Prostate gland (tissue), 2 donors: ENCODE data around the gene XPO6. TPM values are rescaled to one million over a fixed set of nuclear protein-coding genes. Genes with fewer than 3 reads are reported as not detected.

ENCODE experiments used
- DNase-seq: peaks from one replicate; pipeline ENCODE4 v3.0.0-alpha.2; 2019; ENCODE audit warnings: low spot score
- H3K27ac ChIP-seq, 2 donors: fragments of 200-600 bp; sonication (generic); 2 replicates each; pipeline ENCODE4 v1.5.1; 2017 to 2019
- H3K27me3 ChIP-seq: fragments of 200-600 bp; sonication (generic); replicated peaks from 2 replicates; pipeline ENCODE4 v1.5.1; 2019; ENCODE audit not compliant: insufficient read depth
- H3K36me3 ChIP-seq, 2 donors: fragments of 200-600 bp; sonication (generic); 1 replicate in 1 of 2; 2 replicates in 1 of 2; pipeline versions ENCODE4 v1.5.1 to v1.8.1; 2017 to 2019
- H3K4me1 ChIP-seq: fragments of 200-600 bp; sonication (generic); replicated peaks from 2 replicates; pipeline ENCODE4 v1.5.1; 2019
- H3K4me3 ChIP-seq, 2 donors: fragments of 200-600 bp; sonication (generic); 2 replicates each; pipeline ENCODE4 v1.5.1; 2017 to 2019
- H3K9me3 ChIP-seq: fragments of 200-600 bp; sonication (generic); 2 replicates; pipeline ENCODE4 v1.5.1; 2017
- POLR2A ChIP-seq: fragments of 450-650 bp; IDR thresholded peaks from one replicate; pipeline ENCODE4 v1.6.1; 2016; ENCODE audit warnings: antibody characterized with exemption, mild to moderate bottlenecking
- POLR2AphosphoS5 ChIP-seq: sonication (generic); formaldehyde crosslinking; IDR thresholded peaks from one replicate; pipeline ENCODE4 v1.6.1; 2017; ENCODE audit warnings: antibody characterized with exemption
- WGBS: methylation state at CpG from one replicate; pipeline ENCODE4 v1.1.5; 2018; 5-methylcytosine and 5-hydroxymethylcytosine counted together
- intact Hi-C: fragments of 100-400 bp; cut with DNase I; formaldehyde crosslinking; loops from one replicate; pipeline ENCODE4 v1.14.2; 2022
- total RNA-seq, 2 donors: library from RNA; depleted of rRNA; stranded (reverse); fragments of >200 nt; gene quantifications; one replicate each; pipeline ENCODE4 v1.1.0, GENCODE V29; 2016
- TF ChIP-seq, protein P1 (sequence below), 4 experiments: fragments of 200-600 bp in 2 of 4; fragments of 450-650 bp in 2 of 4; sonication (generic) in 2 of 4; IDR thresholded peaks; 1 replicate in 3 of 4; 2 replicates in 1 of 4; pipeline ENCODE4 v1.5.1; 2016 to 2019; ENCODE audit warnings: antibody characterized with exemption in 4 of 4, mild to moderate bottlenecking in 2 of 4, moderate library complexity in 2 of 4

Gene XPO6
- total RNA-seq, 2 donors from 2014 or later, result 51.1 to 145 TPM

DNA sequence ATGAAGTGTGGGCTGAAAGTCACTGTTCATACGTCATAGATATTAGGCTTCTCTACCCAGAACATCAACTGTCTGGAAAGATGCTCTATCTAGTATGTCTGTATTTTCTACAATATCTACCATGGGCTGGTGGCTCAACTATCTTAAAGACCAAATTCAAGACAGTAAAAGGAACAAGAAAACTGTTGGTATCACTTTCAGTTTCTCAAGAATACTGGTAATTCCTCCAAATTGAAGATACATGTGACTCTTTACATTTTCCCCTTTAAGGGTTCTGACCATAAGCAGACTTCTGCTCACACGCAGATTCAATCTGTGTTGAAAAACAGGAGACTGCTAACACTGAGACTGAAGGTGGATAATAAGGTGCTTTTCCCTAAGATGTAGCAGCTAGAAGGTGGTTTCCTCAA lies 24.2 kb downstream of the XPO6 start:
- Histone ChIP-seq H3K4me1 (no peaks in the 10 kb centered on the region), H3K4me3 (no peak overlapping the region), H3K36me3 (no peaks in the 10 kb centered on the region), H3K27ac (no peak overlapping the region), H3K9me3 (no peaks in the 10 kb centered on the region), H3K27me3 (no peaks in the 10 kb centered on the region)
- intact Hi-C loops, result no loop called here
- TF ChIP-seq POLR2AphosphoS5 (no peak), POLR2A (no peak)
- TF ChIP-seq, protein P1, sequence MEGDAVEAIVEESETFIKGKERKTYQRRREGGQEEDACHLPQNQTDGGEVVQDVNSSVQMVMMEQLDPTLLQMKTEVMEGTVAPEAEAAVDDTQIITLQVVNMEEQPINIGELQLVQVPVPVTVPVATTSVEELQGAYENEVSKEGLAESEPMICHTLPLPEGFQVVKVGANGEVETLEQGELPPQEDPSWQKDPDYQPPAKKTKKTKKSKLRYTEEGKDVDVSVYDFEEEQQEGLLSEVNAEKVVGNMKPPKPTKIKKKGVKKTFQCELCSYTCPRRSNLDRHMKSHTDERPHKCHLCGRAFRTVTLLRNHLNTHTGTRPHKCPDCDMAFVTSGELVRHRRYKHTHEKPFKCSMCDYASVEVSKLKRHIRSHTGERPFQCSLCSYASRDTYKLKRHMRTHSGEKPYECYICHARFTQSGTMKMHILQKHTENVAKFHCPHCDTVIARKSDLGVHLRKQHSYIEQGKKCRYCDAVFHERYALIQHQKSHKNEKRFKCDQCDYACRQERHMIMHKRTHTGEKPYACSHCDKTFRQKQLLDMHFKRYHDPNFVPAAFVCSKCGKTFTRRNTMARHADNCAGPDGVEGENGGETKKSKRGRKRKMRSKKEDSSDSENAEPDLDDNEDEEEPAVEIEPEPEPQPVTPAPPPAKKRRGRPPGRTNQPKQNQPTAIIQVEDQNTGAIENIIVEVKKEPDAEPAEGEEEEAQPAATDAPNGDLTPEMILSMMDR (IDR thresholded peaks at IDR 0.05), result no peak
- 86% methylated on average over 2 of the region's 2 CpGs for WGBS
- DNase-seq, result no peak

GRCh38 chr16:28186752-28187151 lies 25.0 kb downstream of the XPO6 start:
- intact Hi-C loops, result no loop called here
- WGBS, result 92% methylated on average over 4 of the region's 4 CpGs
- Histone ChIP-seq H3K27ac (no peak overlapping the region), H3K4me3 (no peak overlapping the region), H3K9me3 (no peaks in the 10 kb centered on the region), H3K27me3 (no peaks in the 10 kb centered on the region), H3K36me3 (no peaks in the 10 kb centered on the region), H3K4me1 (peaks cover 2% of the 10 kb centered on the region)
- TF ChIP-seq, protein P1 (IDR thresholded peaks at IDR 0.05), result no peak
- TF ChIP-seq POLR2AphosphoS5 (no peak), POLR2A (no peak)
- no peak for DNase-seq

- Histone ChIP-seq H3K27ac (no peak overlapping the region), H3K9me3 (no peaks in the 10 kb centered on the region), H3K4me3 (no peak overlapping the region), H3K36me3 (no peaks in the 10 kb centered on the region), H3K27me3 (no peaks in the 10 kb centered on the region), H3K4me1 (peaks cover 5% of the 10 kb centered on the region)
- DNase-seq, result no peak
- TF ChIP-seq POLR2A (no peak), POLR2AphosphoS5 (no peak)
- TF ChIP-seq, protein P1 (IDR thresholded peaks at IDR 0.05), result no peak
- intact Hi-C loops, result no loop called here
- 24% methylated on average over 1 of the region's 1 CpG for WGBS
Measured at GRCh38 chr16:28185696-28186095, 26.1 kb downstream of the XPO6 start.

- Histone ChIP-seq H3K4me1 (peaks cover 5% of the 10 kb centered on the region), H3K27ac (no peak overlapping the region), H3K36me3 (no peaks in the 10 kb centered on the region), H3K27me3 (no peaks in the 10 kb centered on the region), H3K9me3 (no peaks in the 10 kb centered on the region), H3K4me3 (no peak overlapping the region)
- intact Hi-C loops, result no loop called here
- no peak for DNase-seq
- TF ChIP-seq POLR2AphosphoS5, result no peak
- 99% methylated on average over 2 of the region's 2 CpGs for WGBS
Measured at GRCh38 chr16:28184625-28185024, 27.1 kb downstream of the XPO6 start.

GRCh38 chr16:28183930-28184329 lies 27.8 kb downstream of the XPO6 start:
- TF ChIP-seq POLR2A, result no peak
- TF ChIP-seq, protein P1 (IDR thresholded peaks at IDR 0.05), result no peak
- no peak for TF ChIP-seq POLR2AphosphoS5
- Histone ChIP-seq H3K27ac (no peak overlapping the region), H3K4me3 (no peak overlapping the region), H3K36me3 (no peaks in the 10 kb centered on the region), H3K9me3 (no peaks in the 10 kb centered on the region), H3K27me3 (no peaks in the 10 kb centered on the region), H3K4me1 (peaks cover 5% of the 10 kb centered on the region)
- intact Hi-C loops, result no loop called here
- no peak for DNase-seq
- 74% methylated on average over 4 of the region's 4 CpGs for WGBS
